GM12873 (cell line): ENCODE results near the gene RO60.
A peak's percentile ranks its signal among the peaks of the same experiment; 100 is the strongest.

Experiments used
- CTCF ChIP-seq: IDR thresholded peaks from 2 replicates; pipeline ENCODE4 v1.5.1; 2012; ENCODE audit warnings: low read depth, mild to moderate bottlenecking, moderate library complexity, low read length, control low read depth; ENCODE audit not compliant: insufficient read depth; ENCODE audit errors: missing control alignments

Gene RO60

GRCh38 chr1:193066606-193067005 lies 7.2 kb downstream of the RO60 start:
- no peak for TF ChIP-seq CTCF

- no peak for TF ChIP-seq CTCF
Measured at GRCh38 chr1:193068013-193068412, 8.6 kb downstream of the RO60 start.

GRCh38 chr1:193069748-193070385 lies 10.5 kb downstream of the RO60 start:
- peak; percentile 51 for TF ChIP-seq CTCF

GRCh38 chr1:193070386-193070753 lies 11.0 kb downstream of the RO60 start:
- TF ChIP-seq CTCF: no peak

GRCh38 chr1:193070942-193071341 lies 11.5 kb downstream of the RO60 start:
- TF ChIP-seq CTCF: no peak

GRCh38 chr1:193077991-193078390 lies 18.6 kb downstream of the RO60 start:
- no peak for TF ChIP-seq CTCF

GRCh38 chr1:193079187-193079586 lies 19.8 kb downstream of the RO60 start:
- no peak for TF ChIP-seq CTCF
